SU-DHL-6 (cell line): ENCODE measurements around the gene TADA2B.

Source experiments
- H2AFZ ChIP-seq: fragments of 200-600 bp; sonication (generic); 2 replicates; pipeline ENCODE4 v1.6.1; 2014; ENCODE audit warnings: low read depth, mild to moderate bottlenecking, moderate library complexity, mixed read lengths, antibody characterized with exemption, low read length; ENCODE audit not compliant: severe bottlenecking
- H3F3A ChIP-seq: fragments of 200-600 bp; shearing (Covaris generic); 2 replicates; pipeline ENCODE4 v1.6.0; 2016; ENCODE audit warnings: antibody characterized with exemption, mild to moderate bottlenecking; ENCODE audit not compliant: insufficient read depth
- H3K27ac ChIP-seq: fragments of 200-600 bp; sonication (generic); 2 replicates; pipeline ENCODE4 v1.5.1; 2016; ENCODE audit warnings: low read depth, mild to moderate bottlenecking, low read length, moderate library complexity, mixed read lengths
- H3K27me3 ChIP-seq: fragments of 200-600 bp; sonication (generic), shearing (Covaris generic); 2 replicates; pipeline ENCODE4 v1.6.0; 2014; ENCODE audit warnings: mild to moderate bottlenecking, low read length
- H3K36me3 ChIP-seq: fragments of 200-600 bp; sonication (generic); 2 replicates; pipeline ENCODE4 v1.6.1; 2014; ENCODE audit warnings: mild to moderate bottlenecking, low read length, mixed read lengths
- H3K4me2 ChIP-seq: fragments of 300-600, 200-600 bp; shearing (Covaris generic), sonication (generic); 2 replicates; pipeline ENCODE4 v1.6.0; 2014; ENCODE audit warnings: low read length, low read depth, mild to moderate bottlenecking; ENCODE audit not compliant: poor library complexity, severe bottlenecking
- H3K4me3 ChIP-seq: fragments of 200-600 bp; sonication (generic); 2 replicates; pipeline ENCODE4 v1.5.1; 2014; ENCODE audit warnings: antibody characterized with exemption, low read length, mild to moderate bottlenecking, mixed read lengths; ENCODE audit not compliant: insufficient read depth, poor library complexity, severe bottlenecking
- H3K79me2 ChIP-seq: fragments of 200-600 bp; sonication (generic); 2 replicates; pipeline ENCODE4 v1.6.1; 2014; ENCODE audit warnings: mild to moderate bottlenecking, low read length, moderate library complexity; ENCODE audit not compliant: insufficient read depth
- H3K9ac ChIP-seq: fragments of 200-600 bp; sonication (generic); 2 replicates; pipeline ENCODE4 v1.7.0; 2014; ENCODE audit warnings: mild to moderate bottlenecking, low read length
- H3K9me2 ChIP-seq: fragments of 200-600 bp; sonication (generic); replicated peaks from 2 replicates; pipeline ENCODE4 v1.6.1; 2014; ENCODE audit warnings: low read length; ENCODE audit not compliant: insufficient read depth
- H3K9me3 ChIP-seq: fragments of 200-600 bp; sonication (generic); 2 replicates; pipeline ENCODE4 v1.6.1; 2014; ENCODE audit warnings: low read length, mixed read lengths; ENCODE audit not compliant: insufficient read depth
- H4K20me1 ChIP-seq: fragments of 200-600 bp; sonication (generic); 2 replicates; pipeline ENCODE4 v1.6.1; 2014; ENCODE audit warnings: low read depth, mild to moderate bottlenecking, antibody characterized with exemption, low read length, moderate library complexity, mixed read lengths
- EZH2phosphoT487 ChIP-seq: fragments of 200-600 bp; sonication (generic), shearing (Covaris generic); conservative IDR thresholded peaks from 2 replicates; pipeline ENCODE4 v1.6.1; 2018; ENCODE audit warnings: mild to moderate bottlenecking, antibody characterized with exemption, low read length, moderate library complexity, mixed read lengths
- TF ChIP-seq, protein P1 (sequence below): fragments of 200-600 bp; sonication (generic); IDR thresholded peaks from one replicate; pipeline ENCODE4 v1.5.1; 2017; ENCODE audit warnings: antibody characterized with exemption, mild to moderate bottlenecking, low read length, moderate library complexity; ENCODE audit not compliant: insufficient read depth, poor library complexity, severe bottlenecking

TADA2B gene

DNA sequence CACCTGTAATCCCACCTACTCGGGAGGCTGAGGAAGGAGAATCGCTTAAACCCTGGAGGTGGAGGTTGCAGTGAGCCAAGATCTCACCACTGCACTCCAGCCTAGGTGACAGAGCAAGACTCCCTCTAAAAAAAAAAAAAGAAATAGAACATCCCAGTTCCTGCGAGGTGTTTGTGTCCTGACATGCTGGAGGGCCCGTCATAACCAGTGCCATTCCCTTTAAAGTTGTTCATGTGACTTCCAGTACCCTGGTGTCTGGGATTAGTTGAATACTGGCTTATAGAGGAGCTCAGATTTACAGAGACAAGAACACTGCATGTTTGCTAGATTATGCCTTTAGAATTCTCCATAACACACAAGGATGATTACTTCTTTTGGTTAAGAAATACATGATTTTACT is 37.6 kb upstream of the TADA2B start:
- Histone ChIP-seq H3K9me2 (no peaks in the 10 kb centered on the region), H3K79me2 (no peaks in the 10 kb centered on the region), H3K9me3 (no peaks in the 10 kb centered on the region), H3K4me3 (no peak overlapping the region), H3K36me3 (no peaks in the 10 kb centered on the region), H4K20me1 (no peaks in the 10 kb centered on the region), H3K27me3 (no peaks in the 10 kb centered on the region), H3K4me2 (no peak overlapping the region), H3F3A (no peaks in the 10 kb centered on the region), H3K27ac (no peak overlapping the region), H2AFZ (no peak overlapping the region), H3K9ac (no peak overlapping the region)
- no peak for TF ChIP-seq EZH2phosphoT487
- TF ChIP-seq, protein P1, sequence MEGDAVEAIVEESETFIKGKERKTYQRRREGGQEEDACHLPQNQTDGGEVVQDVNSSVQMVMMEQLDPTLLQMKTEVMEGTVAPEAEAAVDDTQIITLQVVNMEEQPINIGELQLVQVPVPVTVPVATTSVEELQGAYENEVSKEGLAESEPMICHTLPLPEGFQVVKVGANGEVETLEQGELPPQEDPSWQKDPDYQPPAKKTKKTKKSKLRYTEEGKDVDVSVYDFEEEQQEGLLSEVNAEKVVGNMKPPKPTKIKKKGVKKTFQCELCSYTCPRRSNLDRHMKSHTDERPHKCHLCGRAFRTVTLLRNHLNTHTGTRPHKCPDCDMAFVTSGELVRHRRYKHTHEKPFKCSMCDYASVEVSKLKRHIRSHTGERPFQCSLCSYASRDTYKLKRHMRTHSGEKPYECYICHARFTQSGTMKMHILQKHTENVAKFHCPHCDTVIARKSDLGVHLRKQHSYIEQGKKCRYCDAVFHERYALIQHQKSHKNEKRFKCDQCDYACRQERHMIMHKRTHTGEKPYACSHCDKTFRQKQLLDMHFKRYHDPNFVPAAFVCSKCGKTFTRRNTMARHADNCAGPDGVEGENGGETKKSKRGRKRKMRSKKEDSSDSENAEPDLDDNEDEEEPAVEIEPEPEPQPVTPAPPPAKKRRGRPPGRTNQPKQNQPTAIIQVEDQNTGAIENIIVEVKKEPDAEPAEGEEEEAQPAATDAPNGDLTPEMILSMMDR: no peak

DNA sequence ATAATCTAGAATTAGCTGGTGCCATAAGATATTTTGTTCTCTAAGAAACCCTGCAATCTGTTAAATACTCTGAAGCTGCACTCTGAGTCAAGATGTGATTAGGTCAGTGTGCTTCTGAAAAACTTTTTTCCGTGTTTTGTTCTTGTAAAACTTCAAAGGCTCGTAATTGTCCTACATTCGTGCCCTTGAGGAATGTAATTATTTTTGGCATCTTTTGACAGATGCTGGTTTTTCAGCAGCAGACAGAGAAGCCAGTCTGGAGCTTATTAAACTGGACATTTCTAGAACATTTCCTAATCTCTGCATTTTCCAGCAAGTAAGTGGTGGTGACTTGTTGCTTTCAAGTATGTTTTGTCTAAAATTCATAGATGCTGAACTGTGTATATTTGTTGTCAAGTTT is 36.8 kb upstream of the TADA2B start:
- H3K4me3 ChIP-seq: no peak overlapping the region
- H3F3A ChIP-seq: no peaks in the 10 kb centered on the region
- H3K27ac ChIP-seq: no peak overlapping the region
- no peaks in the 10 kb centered on the region for H3K9me2 ChIP-seq
- no peaks in the 10 kb centered on the region for H3K9me3 ChIP-seq
- no peaks in the 10 kb centered on the region for H3K79me2 ChIP-seq
- no peaks in the 10 kb centered on the region for H4K20me1 ChIP-seq
- H3K27me3 ChIP-seq: no peaks in the 10 kb centered on the region
- no peak overlapping the region for H3K4me2 ChIP-seq
- H3K36me3 ChIP-seq: 0 out of 2 replicates have a peak, but pooled peaks cover 4% of the 10 kb centered on the region
- TF ChIP-seq, protein P1: no peak
- no peak for TF ChIP-seq EZH2phosphoT487
- no peak overlapping the region for H3K9ac ChIP-seq
- H2AFZ ChIP-seq: no peak overlapping the region

DNA sequence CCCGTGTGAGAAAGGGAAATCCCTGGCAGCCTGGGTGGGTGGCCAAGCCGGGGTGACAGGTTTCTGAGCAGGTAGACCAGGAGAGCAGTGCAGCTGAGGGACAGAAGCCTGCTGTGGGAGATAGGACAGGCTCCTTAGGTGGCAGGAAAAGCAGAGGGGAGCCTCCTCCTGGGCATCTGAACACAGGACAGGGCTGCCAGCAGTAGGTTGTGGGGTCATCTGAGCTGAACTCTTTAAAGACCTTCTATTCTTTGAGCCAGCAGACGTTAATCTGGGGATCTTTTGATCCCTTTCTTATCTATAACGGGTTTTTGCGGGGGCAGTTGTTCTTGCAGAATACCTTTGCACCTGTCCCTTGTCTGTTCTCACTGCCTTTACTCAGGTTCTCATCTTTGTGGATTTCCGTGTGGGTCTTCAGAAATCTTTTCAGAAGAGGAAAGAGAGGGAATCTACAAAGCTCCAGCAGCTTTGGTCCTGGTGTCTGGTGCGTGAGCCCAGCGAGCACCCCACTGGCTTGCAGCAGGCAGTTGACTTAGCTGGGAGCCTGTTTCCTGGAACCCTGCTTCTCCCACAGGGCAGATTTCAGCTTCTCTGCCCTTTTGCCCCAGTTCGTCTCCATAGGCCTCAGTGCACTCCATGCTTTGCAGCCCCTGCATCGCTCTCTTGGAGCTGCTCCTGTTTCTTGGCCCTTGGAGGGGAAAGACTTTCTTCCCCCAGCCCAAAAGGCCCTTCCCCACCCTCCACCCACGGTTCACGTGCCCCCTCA is 35.8 kb upstream of the TADA2B start:
- Histone ChIP-seq H3K27ac (no peak overlapping the region), H3K9me3 (no peaks in the 10 kb centered on the region), H2AFZ (no peak overlapping the region), H3F3A (no peaks in the 10 kb centered on the region), H3K36me3 (0 out of 2 replicates have a peak, but pooled peaks cover 4% of the 10 kb centered on the region), H3K27me3 (no peaks in the 10 kb centered on the region), H3K4me3 (no peak overlapping the region), H4K20me1 (no peaks in the 10 kb centered on the region), H3K4me2 (no peak overlapping the region), H3K9ac (no peak overlapping the region), H3K9me2 (no peaks in the 10 kb centered on the region), H3K79me2 (no peaks in the 10 kb centered on the region)
- TF ChIP-seq, protein P1: no peak
- no peak for TF ChIP-seq EZH2phosphoT487
